GM18526 (cell line): Measurements from ENCODE around the gene C1orf226.

Experiments used
- POLR2A ChIP-seq: IDR thresholded peaks from 3 replicates; pipeline ENCODE4 v1.6.1; 2011; ENCODE audit not compliant: insufficient read length; ENCODE audit errors: extremely low read depth

The C1orf226 gene

DNA sequence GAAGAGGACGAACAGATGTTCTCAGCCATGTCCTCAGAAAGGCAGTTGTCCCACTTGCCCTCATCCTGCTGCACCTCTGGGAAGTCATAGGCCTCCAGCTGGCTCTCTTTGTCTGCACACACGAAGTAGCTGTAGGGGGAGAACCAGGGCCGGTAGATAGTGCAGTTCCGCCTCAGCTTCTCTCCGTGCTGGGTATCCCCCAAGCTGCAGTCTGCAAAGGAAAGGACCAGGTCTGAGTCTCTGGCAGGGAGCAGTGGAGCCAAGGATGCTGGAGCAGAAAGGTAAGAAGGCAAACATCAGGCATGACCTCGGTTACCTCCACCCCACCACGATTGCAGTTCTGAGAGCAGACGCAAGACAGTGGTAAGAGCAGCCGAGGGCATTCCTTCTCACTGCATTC lies 7.1 kb upstream of the C1orf226 start:
- TF ChIP-seq POLR2A, result no peak

DNA sequence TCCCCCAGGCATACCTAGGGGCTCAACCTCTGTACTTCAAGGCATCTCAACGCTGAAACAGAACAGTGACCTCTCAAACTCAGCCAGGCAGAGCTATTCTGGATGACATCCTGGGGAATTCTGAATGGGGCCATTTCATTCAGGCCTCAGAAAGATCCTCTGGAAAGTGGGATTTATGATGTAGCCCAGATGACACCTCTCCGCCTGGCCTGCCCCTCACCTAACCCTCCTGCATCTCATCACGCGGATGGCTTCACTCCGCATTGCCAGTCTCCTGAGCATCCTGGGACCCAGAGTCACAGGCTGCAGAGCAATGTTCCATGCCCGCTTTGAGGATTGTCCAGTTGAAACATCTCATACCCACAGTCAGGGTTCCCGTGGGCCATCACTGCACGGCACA lies 6.1 kb upstream of the C1orf226 start:
- TF ChIP-seq POLR2A, result no peak

DNA sequence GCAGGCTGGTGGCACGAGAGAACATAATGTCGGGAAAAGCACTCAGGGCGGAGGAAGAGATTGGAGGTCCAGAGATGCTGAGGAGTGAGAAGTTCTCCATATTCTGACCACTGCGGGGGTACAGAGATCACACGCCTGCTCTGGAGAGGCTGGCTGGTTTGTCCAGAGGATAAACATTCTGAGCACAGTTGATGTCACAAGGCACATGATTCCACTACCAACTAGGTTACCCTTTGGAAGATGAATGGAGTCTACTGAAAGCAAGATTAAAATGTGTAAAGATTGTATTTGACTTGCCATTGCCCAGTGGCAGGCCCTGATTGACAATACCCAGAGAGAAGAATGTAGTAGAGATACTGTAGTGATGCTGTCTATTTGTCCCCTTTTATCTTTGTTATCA lies 4.8 kb upstream of the C1orf226 start, which contains the start of gene SPATA46:
Gene SPATA46 (minus strand): TSS at position 164 of the 400 bp plus-strand sequence. CDS start 64 bp downstream, at position 100.
- TF ChIP-seq POLR2A, result no peak

DNA sequence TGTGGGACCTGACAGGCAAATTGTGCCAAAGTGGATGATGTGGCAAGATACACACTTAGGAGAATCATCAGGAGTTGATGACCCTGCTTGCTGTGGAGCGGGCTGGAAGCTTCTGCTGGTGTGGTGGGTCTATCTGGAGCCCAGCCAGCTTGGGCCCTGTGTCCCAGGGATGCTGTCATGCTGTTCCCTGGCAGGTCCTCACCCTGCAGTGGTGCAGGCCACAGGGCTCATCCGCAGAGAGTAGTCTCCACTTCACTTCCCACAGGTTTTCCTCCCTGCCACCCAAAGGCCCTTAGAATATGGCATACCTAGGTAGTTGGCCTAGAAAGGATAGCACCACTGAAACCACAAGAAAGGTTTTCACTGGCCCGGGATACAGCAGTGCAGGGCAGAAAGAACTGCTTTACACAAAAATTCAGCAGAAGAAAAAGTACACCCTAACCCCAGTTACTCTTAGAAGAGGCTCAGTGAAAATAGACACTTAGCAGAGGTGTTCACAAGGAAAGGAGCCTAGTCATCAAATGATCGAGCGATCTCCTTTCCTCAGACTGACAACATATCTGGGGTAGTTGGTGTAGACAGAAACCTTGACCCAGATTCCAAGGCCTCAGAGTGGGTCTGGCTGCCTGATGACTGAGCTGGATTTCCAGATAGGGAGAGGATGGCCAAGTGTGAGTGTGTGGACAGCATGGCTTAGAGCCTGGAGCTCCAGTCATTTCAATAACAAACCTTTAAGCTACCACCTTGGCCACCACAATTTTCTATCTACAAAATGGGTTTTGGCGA lies 1.3 kb upstream of the C1orf226 start:
- TF ChIP-seq POLR2A, result no peak

DNA sequence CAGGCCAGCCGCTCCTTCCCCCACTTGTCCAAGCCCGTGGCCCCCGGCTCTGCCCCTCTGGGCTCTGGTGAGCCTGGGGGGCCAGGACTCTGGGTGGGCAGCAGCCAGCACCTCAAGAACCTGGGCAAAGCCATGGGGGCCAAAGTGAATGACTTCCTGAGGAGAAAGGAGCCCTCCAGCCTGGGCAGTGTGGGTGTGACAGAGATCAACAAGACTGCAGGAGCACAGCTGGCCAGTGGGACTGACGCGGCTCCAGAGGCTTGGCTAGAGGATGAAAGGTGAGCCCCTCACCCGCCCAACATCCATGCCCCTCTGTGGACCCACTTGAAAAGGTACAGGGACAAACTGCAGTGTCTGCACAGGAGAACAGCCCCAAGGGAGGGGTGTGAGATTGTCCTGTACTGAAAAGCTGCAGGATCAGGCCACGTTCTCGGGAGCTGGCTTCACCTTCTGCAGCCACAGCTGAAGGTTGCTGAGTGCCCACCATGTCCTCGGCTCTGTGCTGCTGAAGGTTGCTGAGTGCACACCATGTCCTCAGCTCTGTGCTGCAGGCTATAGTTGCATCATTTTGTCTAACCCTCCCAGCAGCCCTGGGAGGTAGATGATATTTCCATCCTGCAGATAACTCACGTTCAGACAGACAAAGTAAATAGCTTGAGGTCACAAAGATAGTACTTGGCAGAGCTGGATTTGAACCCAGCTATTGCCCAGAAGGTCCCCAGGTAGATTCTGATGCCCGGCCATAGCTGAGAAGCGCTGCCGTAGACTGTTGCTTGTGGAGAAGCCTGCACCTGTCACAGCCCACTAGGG lies 618 bp downstream of the C1orf226 start:
- no peak for TF ChIP-seq POLR2A

DNA sequence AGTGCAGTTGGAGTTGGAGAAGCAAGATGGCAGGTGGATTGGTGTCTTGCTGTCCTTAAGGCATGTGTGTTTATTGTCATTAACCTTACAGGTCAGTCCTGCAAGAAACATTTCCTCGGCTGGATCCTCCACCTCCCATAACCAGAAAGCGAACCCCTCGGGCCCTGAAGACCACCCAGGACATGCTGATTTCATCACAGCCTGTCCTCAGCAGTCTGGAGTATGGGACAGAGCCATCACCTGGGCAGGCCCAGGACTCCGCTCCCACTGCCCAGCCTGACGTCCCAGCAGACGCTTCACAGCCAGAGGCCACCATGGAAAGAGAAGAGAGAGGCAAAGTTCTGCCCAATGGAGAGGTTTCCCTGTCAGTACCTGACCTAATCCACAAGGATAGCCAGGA lies 1.6 kb downstream of the C1orf226 start:
- no peak for TF ChIP-seq POLR2A

DNA sequence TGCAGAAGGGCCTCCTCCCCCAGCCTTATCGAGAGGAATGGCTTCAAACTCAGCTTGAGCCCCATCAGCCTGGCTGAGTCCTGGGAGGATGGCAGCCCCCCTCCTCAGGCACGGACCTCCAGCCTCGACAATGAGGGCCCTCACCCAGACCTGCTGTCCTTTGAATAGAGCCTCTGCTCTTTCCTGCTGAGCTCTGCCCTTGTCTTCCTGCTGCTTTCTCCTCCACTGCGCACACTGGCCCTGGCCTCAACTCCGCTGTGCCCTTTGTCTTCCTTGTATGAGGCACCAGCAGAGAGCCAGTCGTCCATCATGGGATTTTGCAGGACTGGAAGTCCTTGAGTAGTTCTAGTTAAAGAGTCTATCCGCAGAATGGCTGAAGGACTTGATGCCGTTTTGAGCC lies 2.0 kb downstream of the C1orf226 start:
- no peak for TF ChIP-seq POLR2A

DNA sequence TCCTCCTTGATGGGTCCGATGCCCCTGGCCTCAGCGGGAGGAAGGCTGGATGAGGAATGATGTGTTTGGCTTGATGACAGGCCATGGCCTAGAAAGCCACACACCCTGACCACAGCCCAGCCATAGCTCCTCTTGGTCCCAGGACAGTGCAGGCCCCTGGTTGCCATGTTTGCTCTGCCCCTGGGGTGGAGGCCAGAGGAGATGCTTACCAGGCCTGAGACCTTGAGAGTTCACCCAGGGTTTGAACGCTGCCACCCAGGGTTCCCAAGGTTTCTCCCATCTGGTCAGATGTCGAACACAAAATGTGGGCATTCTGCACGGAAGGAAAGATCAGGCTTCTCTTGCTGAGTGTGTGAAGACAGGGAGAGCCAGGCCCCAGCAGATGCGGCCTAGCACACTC lies 2.6 kb downstream of the C1orf226 start:
- no peak for TF ChIP-seq POLR2A

DNA sequence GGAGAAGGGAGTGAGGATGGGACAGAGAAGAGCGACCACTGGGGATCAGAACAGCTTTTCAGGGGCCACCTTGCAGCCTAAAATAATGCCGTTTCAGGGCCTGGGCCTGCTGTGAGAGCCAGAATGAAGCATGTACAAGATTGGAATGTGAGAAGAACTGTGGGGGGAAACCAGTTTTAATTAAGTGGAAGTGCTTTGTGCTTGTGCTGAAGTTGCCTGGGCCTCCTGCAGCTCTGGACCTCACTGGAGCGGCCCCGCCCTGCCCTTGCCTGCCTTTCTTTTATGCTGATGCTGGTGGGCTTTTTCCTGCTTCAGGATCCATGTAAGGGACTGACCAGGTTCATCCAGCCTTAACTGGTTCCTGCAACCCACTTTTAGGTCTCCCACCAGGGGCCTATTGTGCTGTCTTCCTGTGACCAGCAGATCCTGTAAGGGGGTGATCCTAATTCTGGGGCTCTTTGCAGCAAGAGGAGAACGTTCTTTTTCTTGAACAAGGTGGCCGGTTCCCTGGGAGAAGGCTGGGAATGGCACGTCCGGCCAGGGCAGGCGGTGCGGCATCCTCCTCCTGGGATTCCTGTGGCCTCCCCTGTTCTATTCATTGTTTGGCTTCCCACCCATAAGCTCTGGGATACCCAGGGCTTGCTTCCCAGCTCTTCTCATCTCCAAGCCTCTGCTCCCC lies 3.2 kb downstream of the C1orf226 start:
- no peak for TF ChIP-seq POLR2A

DNA sequence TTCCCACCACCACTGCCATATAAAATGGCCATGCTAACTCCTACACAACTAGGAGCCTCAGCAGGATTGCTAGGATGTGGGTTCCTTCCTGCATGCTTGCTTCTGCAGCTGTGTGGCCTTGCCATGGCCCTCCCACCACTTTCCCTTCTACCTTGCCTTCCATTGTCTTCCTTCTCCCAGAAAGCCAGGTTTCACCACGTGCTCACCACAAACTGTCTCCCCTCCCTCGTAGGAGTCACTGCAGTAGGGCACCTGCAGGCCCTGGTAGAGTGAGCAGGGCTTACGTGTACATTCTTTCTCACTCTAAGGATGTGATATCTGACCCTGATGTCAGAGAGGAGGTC lies 3.7 kb downstream of the C1orf226 start:
- TF ChIP-seq POLR2A, result no peak

DNA sequence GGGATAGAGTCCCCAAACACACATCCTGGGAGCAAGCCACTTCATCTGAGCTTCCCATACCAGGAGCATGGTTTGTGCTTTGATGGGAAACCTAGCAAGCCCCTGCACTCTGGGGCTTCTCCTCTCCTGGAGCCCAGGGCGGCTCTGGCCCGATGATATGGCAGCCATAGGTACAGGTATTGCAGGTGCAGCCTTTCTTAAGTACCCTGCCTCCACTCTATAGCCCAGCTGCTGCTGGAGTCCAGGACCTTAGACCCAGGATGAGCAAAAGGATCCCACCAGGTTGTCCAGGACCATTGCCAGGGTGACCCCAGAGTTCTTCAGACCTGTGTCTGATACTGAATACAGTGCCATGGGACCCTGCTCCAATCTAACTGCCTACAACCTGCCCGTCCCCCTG lies 4.2 kb downstream of the C1orf226 start:
- TF ChIP-seq POLR2A, result no peak

DNA sequence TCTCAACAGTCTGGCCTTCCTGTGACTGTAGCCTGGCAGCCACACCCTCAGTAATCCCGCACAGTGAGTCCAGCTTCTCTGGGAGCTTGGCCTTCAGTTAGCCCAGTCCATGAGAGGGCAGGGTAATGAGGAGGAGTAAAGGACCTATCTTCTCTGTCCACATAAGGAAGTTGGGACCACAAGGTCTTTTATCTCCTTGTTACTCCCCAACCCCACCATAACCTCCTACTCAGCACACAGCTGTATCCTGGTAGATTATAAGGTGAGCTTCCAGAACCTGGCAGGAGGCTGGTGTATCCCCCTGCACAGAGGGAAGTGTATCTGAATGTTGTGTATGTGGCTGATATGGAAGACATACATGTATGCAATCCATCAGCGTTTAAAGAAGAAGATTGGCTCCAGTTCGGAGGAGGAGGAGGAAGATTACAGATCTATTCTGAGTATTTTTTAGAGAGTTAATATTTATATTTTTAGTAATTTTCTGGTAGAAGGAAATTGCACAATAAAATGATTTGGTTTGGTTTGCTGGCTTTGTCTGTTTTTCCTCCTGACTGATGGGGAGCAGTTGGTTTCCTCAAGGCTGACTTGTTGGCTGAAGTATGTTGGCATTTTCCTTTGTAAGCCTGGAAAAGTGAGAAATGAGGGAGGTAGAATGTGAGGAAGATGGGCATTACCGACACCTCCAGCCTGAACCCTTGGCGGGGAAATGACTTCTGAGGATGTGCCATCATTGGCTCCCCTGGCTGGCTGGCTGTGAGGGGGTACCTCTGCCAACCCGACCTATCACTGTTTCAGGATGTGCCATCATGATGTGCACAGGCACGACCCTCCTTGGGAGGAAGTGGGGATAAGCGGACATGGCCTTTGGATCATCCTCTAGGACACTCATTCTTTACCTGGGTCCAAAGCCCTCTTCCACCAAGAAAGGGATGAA lies 5.0 kb downstream of the C1orf226 start:
- no peak for TF ChIP-seq POLR2A

DNA sequence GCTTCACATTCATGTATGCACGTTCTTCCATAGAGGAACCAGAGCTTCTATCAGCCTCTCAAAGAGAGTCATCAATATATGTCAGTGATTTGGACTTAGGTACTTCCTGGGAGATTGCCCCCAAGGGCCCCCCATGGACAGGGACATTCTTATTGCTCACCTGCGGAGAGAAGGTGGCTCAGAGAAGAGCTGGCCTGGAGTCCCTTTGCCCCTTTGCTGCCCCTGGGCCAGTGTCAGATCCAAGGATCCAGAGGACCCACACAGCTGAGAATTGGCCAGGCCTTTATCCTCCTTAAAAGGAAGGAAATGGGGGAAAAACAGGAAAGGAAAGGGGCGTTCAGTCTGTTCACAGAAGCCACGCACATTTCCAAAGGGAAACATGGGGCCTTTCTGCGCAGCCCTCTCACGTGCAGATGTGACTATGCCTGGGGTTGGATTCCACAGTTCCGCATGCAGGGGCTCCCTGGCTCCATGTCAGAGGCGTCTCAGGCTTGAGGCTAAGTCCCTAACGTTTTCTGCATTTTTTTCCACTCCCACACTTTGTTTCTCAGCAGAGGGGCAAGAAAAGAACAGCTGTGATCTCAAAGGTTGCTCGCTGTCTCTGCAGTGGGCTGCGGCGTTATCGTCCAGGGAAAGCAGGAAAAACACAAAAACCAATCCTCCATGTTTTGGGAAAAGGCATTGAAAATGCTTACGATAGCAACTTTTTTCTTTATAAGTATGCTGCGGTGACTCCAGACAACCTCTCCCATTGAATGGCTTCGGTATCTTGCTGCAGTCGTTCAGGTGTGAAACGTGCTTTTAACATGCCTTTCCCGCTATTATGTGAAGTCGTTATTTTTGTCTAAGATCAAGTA lies 5.9 kb downstream of the C1orf226 start:
- TF ChIP-seq POLR2A, result no peak

DNA sequence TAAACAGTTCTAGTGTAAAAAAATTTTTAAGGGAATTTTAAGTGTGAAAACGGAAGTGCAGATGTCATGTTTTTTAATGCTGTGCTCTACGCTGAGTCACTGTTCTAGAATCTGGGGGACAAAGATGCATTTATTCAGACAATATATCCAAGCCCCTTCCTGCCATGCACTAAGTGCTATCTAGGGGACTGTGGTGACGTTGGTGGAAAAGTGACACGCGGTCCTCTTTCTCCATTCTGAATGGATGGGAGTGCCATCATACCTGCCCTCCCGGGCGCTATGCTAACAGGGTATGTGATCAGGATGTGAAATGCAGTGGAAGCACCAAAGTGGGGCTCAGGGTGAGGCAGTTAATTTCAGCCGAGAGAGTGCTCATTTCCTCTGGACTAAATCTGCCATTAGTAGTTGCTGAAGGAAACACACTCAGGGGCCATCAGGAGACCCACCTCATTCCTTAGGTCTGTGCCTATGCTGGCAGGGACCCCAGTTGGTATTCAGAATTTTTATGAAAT lies 6.6 kb downstream of the C1orf226 start:
- no peak for TF ChIP-seq POLR2A

DNA sequence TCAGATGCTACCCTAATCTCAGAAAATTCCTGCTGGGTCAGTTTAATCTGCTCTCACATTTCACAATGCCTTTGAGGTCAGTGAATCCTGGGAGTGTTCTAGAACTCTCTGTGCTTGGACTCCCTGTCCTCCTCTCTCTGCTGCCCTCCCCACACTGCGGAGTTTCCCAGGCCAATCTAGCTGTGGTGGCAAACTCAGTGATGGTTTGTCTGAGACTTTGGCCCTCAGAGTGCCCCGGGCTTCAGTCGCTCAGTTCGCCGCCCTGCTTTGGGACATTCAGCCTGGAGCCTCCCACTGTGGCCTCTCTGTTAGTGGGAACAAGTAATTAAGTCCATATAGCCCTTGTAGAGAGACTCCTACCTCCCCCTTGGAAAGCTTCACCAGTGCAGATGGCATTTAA lies 7.1 kb downstream of the C1orf226 start:
- no peak for TF ChIP-seq POLR2A
